IMR-90 (cell line): ENCODE data around the gene ZC3H7B.

ENCODE experiments used
- CEBPB ChIP-seq: IDR thresholded peaks from 2 replicates; pipeline ENCODE4 v1.6.1; 2012; ENCODE audit warnings: low read depth, low read length, improper control_type of control experiment
- FOS ChIP-seq: fragments of 150-350 bp; IDR thresholded peaks from 2 replicates; pipeline ENCODE4 v1.6.1; 2016; ENCODE audit warnings: low read depth, low read length
- MAFK ChIP-seq: IDR thresholded peaks from 2 replicates; pipeline ENCODE4 v1.6.1; 2012; ENCODE audit warnings: low read depth, low read length, improper control_type of control experiment
- POLR2A ChIP-seq: IDR thresholded peaks from 2 replicates; pipeline ENCODE4 v1.6.1; 2012; ENCODE audit warnings: mild to moderate bottlenecking, low read depth, low read length
- RCOR1 ChIP-seq: IDR thresholded peaks from 2 replicates; pipeline ENCODE4 v1.6.1; 2012; ENCODE audit warnings: mild to moderate bottlenecking, low read length, improper control_type of control experiment; ENCODE audit not compliant: insufficient replicate concordance
- TF ChIP-seq, protein P1 (sequence below): conservative IDR thresholded peaks from 2 replicates; pipeline ENCODE4 v1.5.1; 2012; ENCODE audit warnings: mild to moderate bottlenecking, low read depth, low read length, improper control_type of control experiment

DNA sequence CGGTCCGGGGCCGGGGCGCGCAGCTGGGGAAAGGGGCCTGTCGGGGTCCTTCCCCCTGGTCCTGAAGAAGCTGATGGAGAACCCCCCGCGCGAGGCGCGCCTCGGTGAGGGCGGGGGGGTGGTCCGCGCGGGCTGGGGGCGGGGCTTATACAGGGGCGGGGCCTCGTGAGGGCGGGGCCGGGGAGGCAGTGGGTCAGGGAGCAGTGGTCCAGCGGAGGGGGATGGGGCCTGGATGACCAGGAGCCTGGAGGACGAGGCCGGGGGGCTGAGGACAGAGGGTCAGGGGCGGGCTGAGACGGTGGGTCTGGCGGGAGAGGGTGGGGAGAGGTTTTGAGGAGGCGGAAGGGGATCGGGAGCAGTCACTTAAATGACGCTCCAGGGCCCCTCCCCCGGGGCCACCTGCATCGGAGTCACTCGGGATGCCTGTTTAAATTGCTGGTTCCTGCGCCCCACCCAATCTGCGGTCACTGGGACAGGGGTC lies 80.8 kb downstream of the ZC3H7B start:
- TF ChIP-seq, protein P1, sequence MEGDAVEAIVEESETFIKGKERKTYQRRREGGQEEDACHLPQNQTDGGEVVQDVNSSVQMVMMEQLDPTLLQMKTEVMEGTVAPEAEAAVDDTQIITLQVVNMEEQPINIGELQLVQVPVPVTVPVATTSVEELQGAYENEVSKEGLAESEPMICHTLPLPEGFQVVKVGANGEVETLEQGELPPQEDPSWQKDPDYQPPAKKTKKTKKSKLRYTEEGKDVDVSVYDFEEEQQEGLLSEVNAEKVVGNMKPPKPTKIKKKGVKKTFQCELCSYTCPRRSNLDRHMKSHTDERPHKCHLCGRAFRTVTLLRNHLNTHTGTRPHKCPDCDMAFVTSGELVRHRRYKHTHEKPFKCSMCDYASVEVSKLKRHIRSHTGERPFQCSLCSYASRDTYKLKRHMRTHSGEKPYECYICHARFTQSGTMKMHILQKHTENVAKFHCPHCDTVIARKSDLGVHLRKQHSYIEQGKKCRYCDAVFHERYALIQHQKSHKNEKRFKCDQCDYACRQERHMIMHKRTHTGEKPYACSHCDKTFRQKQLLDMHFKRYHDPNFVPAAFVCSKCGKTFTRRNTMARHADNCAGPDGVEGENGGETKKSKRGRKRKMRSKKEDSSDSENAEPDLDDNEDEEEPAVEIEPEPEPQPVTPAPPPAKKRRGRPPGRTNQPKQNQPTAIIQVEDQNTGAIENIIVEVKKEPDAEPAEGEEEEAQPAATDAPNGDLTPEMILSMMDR, result no peak
- TF ChIP-seq POLR2A, result no peak
- no peak for TF ChIP-seq FOS
- TF ChIP-seq CEBPB, result no peak
- TF ChIP-seq RCOR1, result no peak
- no peak for TF ChIP-seq MAFK
